ENCODE results near the gene JCAD.

- TF ChIP-seq, protein P1, sequence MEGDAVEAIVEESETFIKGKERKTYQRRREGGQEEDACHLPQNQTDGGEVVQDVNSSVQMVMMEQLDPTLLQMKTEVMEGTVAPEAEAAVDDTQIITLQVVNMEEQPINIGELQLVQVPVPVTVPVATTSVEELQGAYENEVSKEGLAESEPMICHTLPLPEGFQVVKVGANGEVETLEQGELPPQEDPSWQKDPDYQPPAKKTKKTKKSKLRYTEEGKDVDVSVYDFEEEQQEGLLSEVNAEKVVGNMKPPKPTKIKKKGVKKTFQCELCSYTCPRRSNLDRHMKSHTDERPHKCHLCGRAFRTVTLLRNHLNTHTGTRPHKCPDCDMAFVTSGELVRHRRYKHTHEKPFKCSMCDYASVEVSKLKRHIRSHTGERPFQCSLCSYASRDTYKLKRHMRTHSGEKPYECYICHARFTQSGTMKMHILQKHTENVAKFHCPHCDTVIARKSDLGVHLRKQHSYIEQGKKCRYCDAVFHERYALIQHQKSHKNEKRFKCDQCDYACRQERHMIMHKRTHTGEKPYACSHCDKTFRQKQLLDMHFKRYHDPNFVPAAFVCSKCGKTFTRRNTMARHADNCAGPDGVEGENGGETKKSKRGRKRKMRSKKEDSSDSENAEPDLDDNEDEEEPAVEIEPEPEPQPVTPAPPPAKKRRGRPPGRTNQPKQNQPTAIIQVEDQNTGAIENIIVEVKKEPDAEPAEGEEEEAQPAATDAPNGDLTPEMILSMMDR (IDR thresholded peaks at IDR 0.05) = no peak
- no peak for TF ChIP-seq POLR2A (IDR thresholded peaks at IDR 0.05)
These were observed 47.3 kb downstream of the JCAD start for GRCh38 chr10:30011956-30012647.

All from uterus (tissue), 2 donors.